WI38 (cell line): ENCODE data around the gene BTAF1.

Source experiments
- H3K4me3 ChIP-seq: 2 replicates; pipeline ENCODE4 v1.5.1; 2011; ENCODE audit warnings: low read depth, mild to moderate bottlenecking, control low read depth, low read length
- CTCF ChIP-seq: IDR thresholded peaks from 2 replicates; pipeline ENCODE4 v1.5.1; 2012; ENCODE audit warnings: low read depth, mild to moderate bottlenecking, control low read depth, low read length

Gene BTAF1

GRCh38 chr10:92052741-92053140 is 129.2 kb downstream of the BTAF1 start:
- no peak for TF ChIP-seq CTCF
- H3K4me3 ChIP-seq = no peak overlapping the region

- TF ChIP-seq CTCF = no peak
These were observed 131.2 kb downstream of the BTAF1 start for GRCh38 chr10:92054807-92055206.

GRCh38 chr10:92062273-92062672 is 138.7 kb downstream of the BTAF1 start:
- no peak for TF ChIP-seq CTCF
- no peak overlapping the region for H3K4me3 ChIP-seq

More at GRCh38 chr10:92054807-92055206, 131.2 kb downstream of the BTAF1 start:
- H3K4me3 ChIP-seq = no peak overlapping the region

GRCh38 chr10:92064506-92064905 is 140.9 kb downstream of the BTAF1 start:
- TF ChIP-seq CTCF = no peak
- no peak overlapping the region for H3K4me3 ChIP-seq

- no peak overlapping the region for H3K4me3 ChIP-seq
- TF ChIP-seq CTCF = no peak
These were observed 142.8 kb downstream of the BTAF1 start for GRCh38 chr10:92066386-92066785.

- no peak for TF ChIP-seq CTCF
- no peak overlapping the region for H3K4me3 ChIP-seq
These were observed 145.3 kb downstream of the BTAF1 start for GRCh38 chr10:92068900-92069299.

- no peak for TF ChIP-seq CTCF
- H3K4me3 ChIP-seq = no peak overlapping the region
These were observed 150.7 kb downstream of the BTAF1 start for GRCh38 chr10:92074126-92074887.
